COLO668 (cell line): ENCODE measurements around the gene TMA16.
"Not testable (repeated sequence)": the region's sequence is repeated elsewhere in the genome, so short reads cannot be mapped to it uniquely, and the experiment has no call there.

Source experiments
- DNase-seq: peaks from one replicate; lab custom pipeline; 2025; ENCODE audit not compliant: unreplicated experiment; lab: John Stamatoyannopoulos, UW

Gene TMA16

GRCh38 chr4:163505374-163505773 is 10.9 kb downstream of the TMA16 start:
- DNase-seq, result no peak

GRCh38 chr4:163515198-163515597 is 20.7 kb downstream of the TMA16 start:
- no peak for DNase-seq

GRCh38 chr4:163523791-163524365 is 29.4 kb downstream of the TMA16 start:
- no peak for DNase-seq

- DNase-seq, result no peak
Measured at GRCh38 chr4:163525982-163526381, 31.5 kb downstream of the TMA16 start.

GRCh38 chr4:163527172-163527571 is 32.7 kb downstream of the TMA16 start:
- no peak for DNase-seq

- no peak for DNase-seq
Measured at GRCh38 chr4:163528653-163529052, 34.2 kb downstream of the TMA16 start.

GRCh38 chr4:163534056-163534455 is 39.6 kb downstream of the TMA16 start:
- no peak for DNase-seq

GRCh38 chr4:163535657-163536056 is 41.2 kb downstream of the TMA16 start:
- DNase-seq, result no peak

GRCh38 chr4:163536091-163536490 is 41.6 kb downstream of the TMA16 start:
- DNase-seq, result no peak

- no peak for DNase-seq
Measured at GRCh38 chr4:163537114-163537513, 42.6 kb downstream of the TMA16 start.

- DNase-seq, result not testable (repeated sequence)
Measured at GRCh38 chr4:163538820-163539219, 44.3 kb downstream of the TMA16 start.

GRCh38 chr4:163540448-163540847 is 46.0 kb downstream of the TMA16 start:
- no peak for DNase-seq

- DNase-seq, result no peak
Measured at GRCh38 chr4:163540977-163541376, 46.5 kb downstream of the TMA16 start.

- no peak for DNase-seq
Measured at GRCh38 chr4:163542275-163542674, 47.8 kb downstream of the TMA16 start.

- DNase-seq, result peak; percentile 54
Measured at GRCh38 chr4:163544407-163545038, 50.0 kb downstream of the TMA16 start.

- DNase-seq, result peak; percentile 7
Measured at GRCh38 chr4:163548481-163549243, 54.2 kb downstream of the TMA16 start.

GRCh38 chr4:163550869-163551267 is 56.4 kb downstream of the TMA16 start:
- no peak for DNase-seq

GRCh38 chr4:163553146-163553545 is 58.7 kb downstream of the TMA16 start:
- DNase-seq, result no peak

GRCh38 chr4:163554870-163555465 is 60.5 kb downstream of the TMA16 start:
- no peak for DNase-seq

- DNase-seq, result no peak
Measured at GRCh38 chr4:163556177-163556576, 61.7 kb downstream of the TMA16 start.

GRCh38 chr4:163556650-163557391 is 62.3 kb downstream of the TMA16 start:
- DNase-seq, result no peak
